Loucy (cell line): ENCODE data around the gene CMTM8.

Experiments used
- H2AFZ ChIP-seq: fragments of 200-600 bp; sonication (generic); 2 replicates; pipeline ENCODE4 v1.6.0; 2016; ENCODE audit warnings: antibody characterized with exemption, mild to moderate bottlenecking, low read length, moderate library complexity
- H3F3A ChIP-seq: fragments of 200-600 bp; 2 replicates; pipeline ENCODE4 v1.6.0; 2016; ENCODE audit warnings: antibody characterized with exemption, low read depth, mild to moderate bottlenecking
- H3K27me3 ChIP-seq: fragments of 200-600 bp; sonication (generic); 2 replicates; pipeline ENCODE4 v1.6.1; 2014; ENCODE audit warnings: low read length, mild to moderate bottlenecking; ENCODE audit not compliant: insufficient read depth, poor library complexity, severe bottlenecking
- H3K36me3 ChIP-seq: fragments of 200-600 bp; sonication (generic); 2 replicates; pipeline ENCODE4 v1.6.1; 2016; ENCODE audit warnings: low read length; ENCODE audit not compliant: insufficient read depth
- H3K4me1 ChIP-seq: fragments of 200-600 bp; sonication (generic); 2 replicates; pipeline ENCODE4 v1.5.1; 2014; ENCODE audit warnings: low read length, mild to moderate bottlenecking; ENCODE audit not compliant: insufficient read depth, poor library complexity, severe bottlenecking
- H3K4me2 ChIP-seq: fragments of 200-600 bp; sonication (generic); 2 replicates; pipeline ENCODE4 v1.6.0; 2014; ENCODE audit warnings: antibody characterized with exemption, low read length, low read depth, mild to moderate bottlenecking; ENCODE audit not compliant: poor library complexity, severe bottlenecking
- H3K4me3 ChIP-seq: fragments of 200-600 bp; sonication (generic); 2 replicates; pipeline ENCODE4 v1.5.1; 2014; ENCODE audit warnings: low read length, mild to moderate bottlenecking, mixed read lengths; ENCODE audit not compliant: poor library complexity, severe bottlenecking
- H3K79me2 ChIP-seq: fragments of 200-600 bp; sonication (generic); 2 replicates; pipeline ENCODE4 v1.6.1; 2014; ENCODE audit warnings: low read length; ENCODE audit not compliant: insufficient read depth
- H3K9ac ChIP-seq: fragments of 200-600 bp; sonication (generic); 2 replicates; pipeline ENCODE4 v1.6.0; 2014; ENCODE audit warnings: mild to moderate bottlenecking, low read depth, low read length, moderate library complexity; ENCODE audit not compliant: poor library complexity, severe bottlenecking
- H3K9me2 ChIP-seq: fragments of 200-600 bp; sonication (generic); replicated peaks from 2 replicates; pipeline ENCODE4 v1.6.1; 2016; ENCODE audit warnings: low read depth, low read length, mixed read lengths
- H3K9me3 ChIP-seq: fragments of 200-600 bp; sonication (generic); 2 replicates; pipeline ENCODE4 v1.6.1; 2014; ENCODE audit warnings: mild to moderate bottlenecking, antibody characterized with exemption, low read length, low read depth; ENCODE audit not compliant: insufficient read depth
- H4K20me1 ChIP-seq: fragments of 200-600 bp; sonication (generic); 2 replicates; pipeline ENCODE4 v1.6.0; 2014; ENCODE audit warnings: antibody characterized with exemption, low read length, mild to moderate bottlenecking; ENCODE audit not compliant: insufficient read depth, poor library complexity, severe bottlenecking
- CTCF ChIP-seq: fragments of 200-600 bp; sonication (generic); conservative IDR thresholded peaks from 2 replicates; pipeline ENCODE4 v1.5.1; 2014; ENCODE audit warnings: mild to moderate bottlenecking, antibody characterized with exemption, low read length
- EZH2phosphoT487 ChIP-seq: fragments of 200-600 bp; IDR thresholded peaks from 2 replicates; pipeline ENCODE4 v1.6.1; 2018; ENCODE audit warnings: antibody characterized with exemption, mild to moderate bottlenecking, moderate library complexity, borderline replicate concordance

The CMTM8 gene

GRCh38 chr3:32315441-32315840 lies 77.0 kb downstream of the CMTM8 start:
- Histone ChIP-seq H2AFZ (no peak overlapping the region), H3F3A (no peaks in the 10 kb centered on the region), H3K9me2 (no peaks in the 10 kb centered on the region), H3K27me3 (no peaks in the 10 kb centered on the region), H3K4me2 (no peak overlapping the region), H3K36me3 (no peaks in the 10 kb centered on the region), H3K4me1 (peaks cover 24% of the 10 kb centered on the region), H3K9me3 (no peaks in the 10 kb centered on the region), H4K20me1 (no peaks in the 10 kb centered on the region), H3K4me3 (no peak overlapping the region), H3K79me2 (no peaks in the 10 kb centered on the region), H3K9ac (no peak overlapping the region)
- TF ChIP-seq CTCF (no peak), EZH2phosphoT487 (no peak)

GRCh38 chr3:32316319-32316718 lies 77.8 kb downstream of the CMTM8 start:
- Histone ChIP-seq H3K36me3 (no peaks in the 10 kb centered on the region), H3K79me2 (no peaks in the 10 kb centered on the region), H3K4me2 (no peak overlapping the region), H3K9ac (no peak overlapping the region), H3K4me1 (peaks cover 24% of the 10 kb centered on the region), H3K27me3 (no peaks in the 10 kb centered on the region), H3K9me3 (no peaks in the 10 kb centered on the region), H4K20me1 (no peaks in the 10 kb centered on the region), H3F3A (no peaks in the 10 kb centered on the region), H3K9me2 (no peaks in the 10 kb centered on the region), H2AFZ (no peak overlapping the region), H3K4me3 (no peak overlapping the region)
- TF ChIP-seq CTCF (no peak), EZH2phosphoT487 (no peak)

- Histone ChIP-seq H3K4me2 (no peak overlapping the region), H3K27me3 (no peaks in the 10 kb centered on the region), H3F3A (no peaks in the 10 kb centered on the region), H4K20me1 (no peaks in the 10 kb centered on the region), H2AFZ (no peak overlapping the region), H3K9ac (no peak overlapping the region), H3K9me2 (no peaks in the 10 kb centered on the region), H3K4me1 (peaks cover 19% of the 10 kb centered on the region), H3K36me3 (no peaks in the 10 kb centered on the region), H3K4me3 (no peak overlapping the region), H3K79me2 (no peaks in the 10 kb centered on the region), H3K9me3 (no peaks in the 10 kb centered on the region)
- TF ChIP-seq CTCF = no peak
- TF ChIP-seq EZH2phosphoT487 = no peak
Measured at GRCh38 chr3:32316976-32317375, 78.5 kb downstream of the CMTM8 start.
